Osteoblast (primary cell): Measurements from ENCODE around the gene TLR1. TPM values are rescaled to one million over a fixed set of nuclear protein-coding genes. Genes with fewer than 3 reads are reported as not detected.

Source experiments
- DNase-seq: peaks from one replicate; pipeline ENCODE4 v3.0.0; 2011; ENCODE audit warnings: low spot score, mixed read lengths; ENCODE audit not compliant: insufficient read length; ENCODE audit errors: missing footprints
- H2AFZ ChIP-seq: 2 replicates; pipeline ENCODE4 v1.6.0; 2011; ENCODE audit warnings: mild to moderate bottlenecking, low read length
- H3K27ac ChIP-seq: 2 replicates; pipeline ENCODE4 v1.5.1; 2011; ENCODE audit warnings: mild to moderate bottlenecking, low read depth, low read length, moderate library complexity
- H3K27me3 ChIP-seq: 2 replicates; pipeline ENCODE4 v1.6.0; 2012; ENCODE audit warnings: mild to moderate bottlenecking, control low read depth, inconsistent platforms, low read length, moderate library complexity; ENCODE audit not compliant: insufficient read depth
- H3K36me3 ChIP-seq: 2 replicates; pipeline ENCODE4 v1.5.1; 2011; ENCODE audit warnings: mild to moderate bottlenecking, low read length, control low read depth, moderate library complexity; ENCODE audit not compliant: insufficient read depth
- H3K4me1 ChIP-seq: 2 replicates; pipeline ENCODE4 v1.5.1; 2011; ENCODE audit warnings: mild to moderate bottlenecking, low read length, control low read depth, moderate library complexity; ENCODE audit not compliant: insufficient read depth
- H3K4me2 ChIP-seq: 2 replicates; pipeline ENCODE4 v1.6.0; 2011; ENCODE audit warnings: mild to moderate bottlenecking, low read length; ENCODE audit not compliant: insufficient read depth
- H3K4me3 ChIP-seq: fragments of 200-600 bp; sonication (generic); 3 replicates; pipeline ENCODE4 v1.5.1; 2012; ENCODE audit warnings: mild to moderate bottlenecking, low read length, inconsistent platforms; ENCODE audit not compliant: insufficient read depth
- H3K79me2 ChIP-seq: 2 replicates; pipeline ENCODE4 v1.6.0; 2012; ENCODE audit warnings: mild to moderate bottlenecking, low read length, control low read depth, inconsistent platforms; ENCODE audit not compliant: insufficient read depth
- H3K9me3 ChIP-seq: 2 replicates; pipeline ENCODE4 v1.5.1; 2011; ENCODE audit warnings: low read depth, low read length, control low read depth
- H4K20me1 ChIP-seq: 2 replicates; pipeline ENCODE4 v1.6.0; 2012; ENCODE audit warnings: mild to moderate bottlenecking, low read length, control low read depth; ENCODE audit not compliant: insufficient read depth
- CTCF ChIP-seq: IDR thresholded peaks from 2 replicates; pipeline ENCODE4 v1.5.1; 2011; ENCODE audit warnings: mild to moderate bottlenecking, low read depth, low read length, moderate library complexity; ENCODE audit errors: extremely low read depth
- total RNA-seq: library from RNA; depleted of rRNA; stranded (reverse); fragments of >200 nt; gene quantifications from 2 replicates; pipeline ENCODE4 v1.2.3, GENCODE V29; 2012

TLR1 gene
- total RNA-seq, 1 donor: 3.3 TPM

- H3K4me2 ChIP-seq: no peak overlapping the region
- no peaks in the 10 kb centered on the region for H3K79me2 ChIP-seq
- H4K20me1 ChIP-seq: no peaks in the 10 kb centered on the region
- H3K27ac ChIP-seq: no peak overlapping the region
- H3K36me3 ChIP-seq: no peaks in the 10 kb centered on the region
- no peaks in the 10 kb centered on the region for H3K4me1 ChIP-seq
- no peak for DNase-seq
- no peak overlapping the region for H3K4me3 ChIP-seq
- peaks cover 12% of the 10 kb centered on the region for H3K27me3 ChIP-seq
- H3K9me3 ChIP-seq: no peaks in the 10 kb centered on the region
- H2AFZ ChIP-seq: no peak overlapping the region
- no peak for TF ChIP-seq CTCF
Observed at GRCh38 chr4:38791010-38791409, 13.6 kb downstream of the TLR1 start.

DNA sequence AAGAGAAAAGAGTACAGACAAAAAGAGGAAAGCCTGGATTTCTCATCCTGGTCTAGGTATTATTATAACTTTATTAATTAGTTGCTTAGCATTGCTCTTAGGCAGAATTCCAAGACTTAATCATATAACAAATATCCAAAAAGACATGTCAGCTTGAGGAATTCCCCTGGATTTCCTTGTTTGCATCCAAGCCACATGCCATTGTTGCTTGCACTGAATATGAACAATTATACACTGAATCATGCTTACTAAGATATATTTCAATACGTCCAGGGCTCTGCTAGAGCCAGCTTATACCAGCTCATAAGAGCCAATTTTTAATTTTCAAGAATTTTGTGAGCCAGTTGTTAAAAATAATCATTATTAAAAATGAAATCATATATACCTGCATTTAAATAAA lies 16.3 kb downstream of the TLR1 start:
- Histone ChIP-seq H3K4me2 (no peak overlapping the region), H3K4me3 (no peak overlapping the region), H3K36me3 (no peaks in the 10 kb centered on the region), H3K27ac (no peak overlapping the region), H4K20me1 (no peaks in the 10 kb centered on the region), H3K79me2 (no peaks in the 10 kb centered on the region), H3K4me1 (no peaks in the 10 kb centered on the region), H2AFZ (no peak overlapping the region), H3K9me3 (no peaks in the 10 kb centered on the region), H3K27me3 (peaks cover 2% of the 10 kb centered on the region)
- no peak for TF ChIP-seq CTCF
- no peak for DNase-seq

- H3K27me3 ChIP-seq: no peaks in the 10 kb centered on the region
- no peaks in the 10 kb centered on the region for H3K36me3 ChIP-seq
- no peaks in the 10 kb centered on the region for H4K20me1 ChIP-seq
- H3K79me2 ChIP-seq: no peaks in the 10 kb centered on the region
- H3K4me2 ChIP-seq: no peak overlapping the region
- no peak overlapping the region for H2AFZ ChIP-seq
- no peak for TF ChIP-seq CTCF
- no peaks in the 10 kb centered on the region for H3K4me1 ChIP-seq
- DNase-seq: no peak
- no peak overlapping the region for H3K27ac ChIP-seq
- no peaks in the 10 kb centered on the region for H3K9me3 ChIP-seq
- H3K4me3 ChIP-seq: no peak overlapping the region
Observed at GRCh38 chr4:38787693-38788092, 16.9 kb downstream of the TLR1 start.

- Histone ChIP-seq H3K79me2 (no peaks in the 10 kb centered on the region), H3K9me3 (no peaks in the 10 kb centered on the region), H3K36me3 (no peaks in the 10 kb centered on the region), H3K27me3 (peaks cover 6% of the 10 kb centered on the region), H3K4me2 (no peak overlapping the region), H3K27ac (no peak overlapping the region), H4K20me1 (no peaks in the 10 kb centered on the region), H3K4me3 (no peak overlapping the region), H2AFZ (no peak overlapping the region), H3K4me1 (no peaks in the 10 kb centered on the region)
- no peak for TF ChIP-seq CTCF
- DNase-seq: no peak
Observed at GRCh38 chr4:38785901-38786402, 18.6 kb downstream of the TLR1 start.
